Neural crest cell (in vitro differentiated cells): Measurements from ENCODE around the gene DUSP16. TPM values are rescaled to one million over a fixed set of nuclear protein-coding genes. Genes with fewer than 3 reads are reported as not detected.

Source experiments
- DNase-seq: peaks from one replicate; pipeline ENCODE4 v3.0.0; 2021; ENCODE audit warnings: low read depth, mixed read lengths, low spot score
- H3K27ac Mint-ChIP-seq: one replicate; pipeline ENCODE4 v1.8.0; 2021; ENCODE audit warnings: mild to moderate bottlenecking, mixed read lengths; ENCODE audit not compliant: unreplicated experiment
- H3K27me3 Mint-ChIP-seq: 2 replicates; pipeline ENCODE4 v1.8.0; 2021; ENCODE audit warnings: low read depth, mild to moderate bottlenecking, mixed read lengths
- H3K36me3 Mint-ChIP-seq: 2 replicates; pipeline ENCODE4 v1.8.0; 2021; ENCODE audit warnings: low read depth, mild to moderate bottlenecking, mixed read lengths
- H3K4me1 Mint-ChIP-seq: 2 replicates; pipeline ENCODE4 v1.8.0; 2021; ENCODE audit warnings: mixed read lengths
- H3K4me3 Mint-ChIP-seq: one replicate; pipeline ENCODE4 v1.8.0; 2021; ENCODE audit warnings: mild to moderate bottlenecking, mixed read lengths
- H3K9me3 Mint-ChIP-seq: 2 replicates; pipeline ENCODE4 v1.8.0; 2021; ENCODE audit warnings: mixed read lengths
- CTCF ChIP-seq: fragments of 200-600 bp; sonication (generic); conservative IDR thresholded peaks from 2 replicates; pipeline ENCODE4 v1.5.0; 2021; ENCODE audit warnings: antibody characterized with exemption, mild to moderate bottlenecking
- total RNA-seq: library from RNA; stranded (reverse); gene quantifications from 2 replicates; pipeline ENCODE4 v1.2.1, GENCODE V29; 2021

The DUSP16 gene
- total RNA-seq, 1 donor from 2014 or later = 30.8 TPM

DNA sequence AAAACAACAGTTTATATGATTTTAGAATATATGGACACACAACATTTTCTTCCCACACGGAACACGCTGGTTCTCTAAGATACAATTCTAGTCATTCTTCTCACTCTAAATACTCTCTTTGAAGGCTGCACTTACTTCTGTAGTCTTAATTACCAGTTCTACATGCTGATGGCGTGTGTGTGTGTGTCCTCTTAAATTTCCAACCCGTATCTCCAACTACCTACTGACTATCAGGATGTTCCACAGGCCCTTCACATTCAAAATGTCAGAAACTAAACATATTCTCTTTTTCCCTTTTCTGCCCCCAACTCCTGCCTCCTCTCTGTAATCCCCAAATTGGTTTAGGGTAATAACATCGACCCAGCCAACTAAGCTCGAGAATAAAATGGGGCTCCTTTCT is 75.2 kb downstream of the DUSP16 start:
- Mint-ChIP-seq H3K4me1 (no peaks in the 10 kb centered on the region), H3K27me3 (no peaks in the 10 kb centered on the region), H3K27ac (no peak overlapping the region), H3K4me3 (no peak overlapping the region), H3K36me3 (peaks cover 7% of the 10 kb centered on the region), H3K9me3 (no peaks in the 10 kb centered on the region)
- no peak for DNase-seq
- no peak for TF ChIP-seq CTCF

DNA sequence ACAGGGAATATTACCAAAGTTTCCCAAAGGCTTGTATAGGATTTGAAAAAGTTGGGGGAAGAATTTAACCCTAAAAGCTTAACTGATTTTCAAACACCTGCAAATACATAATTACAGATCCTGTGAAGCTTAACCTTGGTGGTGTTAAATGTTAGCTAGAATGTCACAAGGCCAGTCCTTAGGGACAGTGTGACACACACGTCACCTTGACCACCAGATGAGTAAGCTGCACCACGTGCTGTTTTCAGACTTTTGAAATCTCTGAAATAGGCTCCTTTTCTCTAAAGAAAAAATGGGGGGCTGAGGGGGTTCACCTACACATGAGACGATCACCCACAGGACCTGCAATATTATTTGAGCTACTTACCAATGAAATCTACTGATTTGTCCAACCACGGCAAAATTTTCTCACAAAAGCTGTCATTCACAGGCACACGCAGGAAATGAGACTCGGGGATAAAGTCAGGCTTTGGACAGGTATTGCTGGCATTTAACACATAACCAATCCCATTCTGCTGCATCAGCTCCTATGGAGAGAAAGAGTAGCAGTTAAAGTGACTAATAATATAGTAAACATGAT is 75.9 kb downstream of the DUSP16 start:
- no peaks in the 10 kb centered on the region for H3K9me3 Mint-ChIP-seq
- no peak for DNase-seq
- no peak overlapping the region for H3K27ac Mint-ChIP-seq
- H3K4me1 Mint-ChIP-seq = no peaks in the 10 kb centered on the region
- H3K36me3 Mint-ChIP-seq = peaks cover 7% of the 10 kb centered on the region
- no peaks in the 10 kb centered on the region for H3K27me3 Mint-ChIP-seq
- H3K4me3 Mint-ChIP-seq = no peak overlapping the region
- no peak for TF ChIP-seq CTCF

GRCh38 chr12:12483438-12483837 is 79.2 kb downstream of the DUSP16 start:
- H3K36me3 Mint-ChIP-seq = peaks cover 13% of the 10 kb centered on the region
- no peak for TF ChIP-seq CTCF

GRCh38 chr12:12482959-12483358 is 79.7 kb downstream of the DUSP16 start:
- H3K4me3 Mint-ChIP-seq = no peak overlapping the region
- no peaks in the 10 kb centered on the region for H3K4me1 Mint-ChIP-seq
- H3K9me3 Mint-ChIP-seq = no peaks in the 10 kb centered on the region
- H3K27me3 Mint-ChIP-seq = no peaks in the 10 kb centered on the region
- TF ChIP-seq CTCF = no peak
- H3K36me3 Mint-ChIP-seq = peaks cover 10% of the 10 kb centered on the region
- H3K27ac Mint-ChIP-seq = no peak overlapping the region
- no peak for DNase-seq

More at GRCh38 chr12:12483438-12483837, 79.2 kb downstream of the DUSP16 start:
- H3K27ac Mint-ChIP-seq = no peak overlapping the region
- DNase-seq = no peak
- no peaks in the 10 kb centered on the region for H3K4me1 Mint-ChIP-seq
- H3K9me3 Mint-ChIP-seq = no peaks in the 10 kb centered on the region
- H3K27me3 Mint-ChIP-seq = no peaks in the 10 kb centered on the region
- no peak overlapping the region for H3K4me3 Mint-ChIP-seq

- Mint-ChIP-seq H3K4me3 (no peak overlapping the region), H3K27ac (no peak overlapping the region), H3K9me3 (no peaks in the 10 kb centered on the region), H3K4me1 (no peaks in the 10 kb centered on the region), H3K36me3 (peaks cover 10% of the 10 kb centered on the region), H3K27me3 (no peaks in the 10 kb centered on the region)
- TF ChIP-seq CTCF = no peak
- no peak for DNase-seq
Observed at GRCh38 chr12:12482150-12482761, 80.4 kb downstream of the DUSP16 start.
